B cell (primary cell): ENCODE data around the gene NWD2. TPM values are rescaled to one million over a fixed set of nuclear protein-coding genes. Genes with fewer than 3 reads are reported as not detected.

Experiments
- ATAC-seq: fragments of 200-7000 bp; cut with Tn5 transposase; one replicate; pipeline ENCODE4 v1.10.0; 2021; ENCODE audit warnings: low read depth, mild to moderate bottlenecking, moderate number of reproducible peaks, moderate library complexity
- CTCF ChIA-PET: fragments of 350-600 bp; sonication (Branson Sonifier 250); formaldehyde crosslinking; loops from one replicate; lab custom pipeline; 2021; ENCODE audit warnings: antibody characterized with exemption, inconsistent platforms; lab: Charles Lee
- POLR2A ChIA-PET: fragments of 350-600 bp; sonication (Branson Sonifier 250); formaldehyde crosslinking; loops from one replicate; lab custom pipeline; 2021; ENCODE audit warnings: antibody characterized with exemption; lab: Charles Lee
- DNase-seq: peaks from one replicate; pipeline ENCODE4 v3.0.0; 2013
- H2AFZ ChIP-seq: 2 replicates; pipeline ENCODE4 v1.6.1; 2012; ENCODE audit warnings: mild to moderate bottlenecking, low read depth, low read length; ENCODE audit not compliant: insufficient read depth, poor library complexity, severe bottlenecking
- H3K27ac ChIP-seq, 2 donors: 1 replicate in 1 of 2; 2 replicates in 1 of 2; pipeline ENCODE4 v1.5.1; 2012 to 2013; ENCODE audit warnings: low read length in 2 of 2, mild to moderate bottlenecking in 2 of 2, moderate library complexity in 1 of 2
- H3K27me3 ChIP-seq, 4 experiments: fragments of 200-600 bp in 1 of 4; sonication (generic) in 1 of 4; replicated peaks in 1 of 4; 1 replicate in 2 of 4; 2 replicates in 2 of 4; pipeline versions ENCODE4 v1.6.1 to v1.7.0; 2013 to 2016; ENCODE audit warnings: low read length in 3 of 4, mild to moderate bottlenecking in 2 of 4, mixed read lengths in 1 of 4, moderate library complexity in 1 of 4; ENCODE audit not compliant: insufficient read depth in 4 of 4, control insufficient read depth in 3 of 4; ENCODE audit errors: control extremely low read depth in 1 of 4
- H3K36me3 ChIP-seq, 2 experiments: replicated peaks in 1 of 2; 1 replicate in 1 of 2; 2 replicates in 1 of 2; pipeline versions ENCODE4 v1.6.1 to v1.7.1; 2013; ENCODE audit warnings: low read length in 1 of 2; ENCODE audit not compliant: insufficient read depth in 2 of 2, control insufficient read depth in 1 of 2; ENCODE audit errors: control extremely low read depth in 1 of 2, extremely low read depth in 1 of 2
- H3K4me1 ChIP-seq, 2 donors: fragments of 200-600 bp in 1 of 2; sonication (generic) in 1 of 2; 1 replicate in 1 of 2; 2 replicates in 1 of 2; pipeline versions ENCODE4 v1.5.1 to v1.6.1; 2013 to 2017; ENCODE audit warnings: low read length in 2 of 2; ENCODE audit not compliant: control insufficient read depth in 2 of 2, insufficient read depth in 2 of 2
- H3K4me2 ChIP-seq: replicated peaks from 2 replicates; pipeline ENCODE3; 2012; ENCODE audit warnings: mild to moderate bottlenecking, low read depth, low read length; ENCODE audit not compliant: poor library complexity, severe bottlenecking
- H3K4me3 ChIP-seq, 5 experiments: fragments of 200-600 bp in 1 of 5; sonication (generic) in 1 of 5; 1 replicate in 3 of 5; 2 replicates in 2 of 5; pipeline versions ENCODE4 v1.5.1 to v1.7.0; 2011 to 2016; ENCODE audit warnings: low read length in 4 of 5, mild to moderate bottlenecking in 4 of 5, low read depth in 2 of 5, control low read depth in 1 of 5, moderate library complexity in 1 of 5; ENCODE audit not compliant: insufficient read depth in 1 of 5; ENCODE audit errors: control extremely low read depth in 1 of 5, extremely low read depth in 1 of 5
- H3K79me2 ChIP-seq: fragments of 200-600 bp; sonication (generic); one replicate; pipeline ENCODE4 v1.6.0; 2016; ENCODE audit warnings: low read length; ENCODE audit not compliant: control insufficient read depth, insufficient read depth
- H3K9ac ChIP-seq: fragments of 200-600 bp; sonication (generic); 2 replicates; pipeline ENCODE4 v1.6.1; 2017; ENCODE audit warnings: mild to moderate bottlenecking, low read length, moderate library complexity
- H3K9me3 ChIP-seq, 3 donors: one replicate each; pipeline versions ENCODE4 v1.6.1 to v1.7.1; 2013; ENCODE audit warnings: low read length in 2 of 3; ENCODE audit not compliant: control insufficient read depth in 2 of 3, insufficient read depth in 1 of 3; ENCODE audit errors: control extremely low read depth in 1 of 3
- H4K20me1 ChIP-seq: 2 replicates; pipeline ENCODE4 v1.6.0; 2012; ENCODE audit warnings: mild to moderate bottlenecking, low read length; ENCODE audit not compliant: insufficient read depth, control insufficient read depth, poor library complexity, severe bottlenecking
- H3K27ac Mint-ChIP-seq: one replicate; pipeline ENCODE4 v1.8.0; 2021; ENCODE audit warnings: mixed read lengths
- H3K27me3 Mint-ChIP-seq: one replicate; pipeline ENCODE4 v1.8.0; 2021; ENCODE audit warnings: mixed read lengths
- H3K4me1 Mint-ChIP-seq: one replicate; pipeline ENCODE4 v1.8.0; 2021; ENCODE audit warnings: mixed read lengths
- H3K4me3 Mint-ChIP-seq: one replicate; pipeline ENCODE4 v1.8.0; 2021; ENCODE audit warnings: mixed read lengths
- H3K9me3 Mint-ChIP-seq: one replicate; pipeline ENCODE4 v1.8.0; 2022; ENCODE audit warnings: mixed read lengths; ENCODE audit not compliant: insufficient read depth
- EZH2 ChIP-seq: IDR thresholded peaks from 2 replicates; pipeline ENCODE4 v1.6.1; 2012; ENCODE audit warnings: borderline replicate concordance, low read depth, mild to moderate bottlenecking, moderate library complexity, low read length; ENCODE audit not compliant: insufficient read depth, poor library complexity, severe bottlenecking
- WGBS: methylation state at CpG from one replicate; pipeline ENCODE4 v1.1.5; 2013; ENCODE audit warnings: missing lambda C conversion rate; ENCODE audit not compliant: insufficient coverage; 5-methylcytosine and 5-hydroxymethylcytosine counted together
- intact Hi-C: fragments of 100-400 bp; cut with micrococcal nuclease; formaldehyde crosslinking; loops from one replicate; pipeline ENCODE4 v1.10.0; 2022
- polyA plus RNA-seq: library from polyadenylated mRNA; depleted of rRNA; stranded (reverse); fragments of >200 nt; gene quantifications from 2 replicates; pipeline ENCODE4 v1.2.3, GENCODE V29; 2012
- total RNA-seq, 2 donors: library from RNA; stranded (reverse); fragments of 120-200 nt in 1 of 2; gene quantifications; 1 replicate in 1 of 2; 2 replicates in 1 of 2; pipeline versions ENCODE4 v1.2.3 to v1.2.4, GENCODE V29; 2013 to 2022
- TF ChIP-seq, protein P1 (sequence below): fragments of 200-600 bp; IDR thresholded peaks from one replicate; pipeline ENCODE4 v1.8.0; 2022; ENCODE audit warnings: antibody characterized with exemption, mild to moderate bottlenecking

The NWD2 gene
- total and polyA plus RNA-seq, 2 donors (not counting 1 experiment from before 2014, with no cell fraction given): not detected

GRCh38 chr4:37467223-37467622 is 222.7 kb downstream of the NWD2 start:
- no peaks in the 10 kb centered on the region for H3K79me2 ChIP-seq
- intact Hi-C loops: no loop called here
- Mint-ChIP-seq H3K4me3 (no peak overlapping the region), H3K27me3 (peaks cover 3% of the 10 kb centered on the region), H3K9me3 (no peaks in the 10 kb centered on the region), H3K27ac (no peak overlapping the region), H3K4me1 (peaks cover 7% of the 10 kb centered on the region)
- ChIA-PET CTCF (no interaction called here), POLR2A (no interaction called here)
- no peaks in the 10 kb centered on the region for H3K4me1 ChIP-seq
- no peak overlapping the region for H3K4me3 ChIP-seq
- H4K20me1 ChIP-seq: no peaks in the 10 kb centered on the region
- peaks cover 0 to 4% (median 2%) of the 10 kb centered on the region in 4 experiments for H3K27me3 ChIP-seq
- no peak overlapping the region for H3K4me2 ChIP-seq
- DNase-seq (no peak), ATAC-seq (no peak)
- WGBS: no CpG with 5 or more reads among the region's 3 CpGs
- H3K9me3 ChIP-seq: peaks cover 0 to 1% (median 0%) of the 10 kb centered on the region in 3 donors
- TF ChIP-seq, protein P1, sequence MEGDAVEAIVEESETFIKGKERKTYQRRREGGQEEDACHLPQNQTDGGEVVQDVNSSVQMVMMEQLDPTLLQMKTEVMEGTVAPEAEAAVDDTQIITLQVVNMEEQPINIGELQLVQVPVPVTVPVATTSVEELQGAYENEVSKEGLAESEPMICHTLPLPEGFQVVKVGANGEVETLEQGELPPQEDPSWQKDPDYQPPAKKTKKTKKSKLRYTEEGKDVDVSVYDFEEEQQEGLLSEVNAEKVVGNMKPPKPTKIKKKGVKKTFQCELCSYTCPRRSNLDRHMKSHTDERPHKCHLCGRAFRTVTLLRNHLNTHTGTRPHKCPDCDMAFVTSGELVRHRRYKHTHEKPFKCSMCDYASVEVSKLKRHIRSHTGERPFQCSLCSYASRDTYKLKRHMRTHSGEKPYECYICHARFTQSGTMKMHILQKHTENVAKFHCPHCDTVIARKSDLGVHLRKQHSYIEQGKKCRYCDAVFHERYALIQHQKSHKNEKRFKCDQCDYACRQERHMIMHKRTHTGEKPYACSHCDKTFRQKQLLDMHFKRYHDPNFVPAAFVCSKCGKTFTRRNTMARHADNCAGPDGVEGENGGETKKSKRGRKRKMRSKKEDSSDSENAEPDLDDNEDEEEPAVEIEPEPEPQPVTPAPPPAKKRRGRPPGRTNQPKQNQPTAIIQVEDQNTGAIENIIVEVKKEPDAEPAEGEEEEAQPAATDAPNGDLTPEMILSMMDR: no peak
- TF ChIP-seq EZH2: no peak
- no peak overlapping the region for H2AFZ ChIP-seq
- no peak overlapping the region for H3K27ac ChIP-seq
- H3K9ac ChIP-seq: no peak overlapping the region
- H3K36me3 ChIP-seq: no peaks in the 10 kb centered on the region

DNA sequence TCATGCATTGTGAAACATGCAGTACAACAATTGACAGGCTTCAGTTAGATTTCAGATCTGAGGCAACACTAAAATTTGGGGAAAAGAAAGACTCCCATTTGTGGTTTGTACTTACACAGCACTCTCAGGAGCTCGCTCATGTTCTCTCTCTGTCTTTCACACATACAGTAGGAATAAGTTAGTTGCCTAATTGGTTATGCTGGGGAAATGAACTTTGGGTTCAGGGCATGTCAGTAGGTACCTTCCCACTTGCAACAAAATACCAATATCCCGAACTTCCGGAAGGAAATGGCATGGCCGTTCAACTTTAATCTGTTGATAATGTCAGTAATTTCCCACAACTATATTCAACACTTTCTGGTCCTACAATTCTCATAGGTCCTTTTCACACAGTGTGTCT is 223.3 kb downstream of the NWD2 start:
- Mint-ChIP-seq H3K9me3 (no peaks in the 10 kb centered on the region), H3K4me3 (no peak overlapping the region), H3K4me1 (peaks cover 7% of the 10 kb centered on the region), H3K27me3 (no peaks in the 10 kb centered on the region), H3K27ac (no peak overlapping the region)
- Histone ChIP-seq H3K4me2 (no peak overlapping the region), H2AFZ (no peak overlapping the region), H3K27me3 (peaks cover 0 to 6% (median 2%) of the 10 kb centered on the region in 4 experiments), H3K4me1 (no peaks in the 10 kb centered on the region), H3K36me3 (no peaks in the 10 kb centered on the region), H3K9me3 (peaks cover 0 to 1% (median 0%) of the 10 kb centered on the region in 3 donors), H3K79me2 (no peaks in the 10 kb centered on the region), H3K27ac (no peak overlapping the region), H3K4me3 (no peak overlapping the region), H4K20me1 (no peaks in the 10 kb centered on the region), H3K9ac (no peak overlapping the region)
- CTCF ChIA-PET: no interaction called here
- POLR2A ChIA-PET: no interaction called here
- 96% methylated on average over 3 of the region's 4 CpGs for WGBS
- ATAC-seq (no peak), DNase-seq (no peak)
- no peak for TF ChIP-seq EZH2
- intact Hi-C loops: no loop called here
